C4-2B (cell line): ENCODE measurements around the gene BLZF1.
"Not testable (repeated sequence)": the region's sequence is repeated elsewhere in the genome, so short reads cannot be mapped to it uniquely, and the experiment has no call there.

ENCODE experiments used
- H3K27ac ChIP-seq: fragments of 450-650 bp; 2 replicates; pipeline ENCODE4 v1.5.1; 2017
- CTCF ChIP-seq: fragments of 450-650 bp; conservative IDR thresholded peaks from 2 replicates; pipeline ENCODE4 v1.5.1; 2017; ENCODE audit warnings: mild to moderate bottlenecking
- ZFX ChIP-seq: fragments of 450-650 bp; IDR thresholded peaks from 2 replicates; pipeline ENCODE4 v1.6.1; 2017

BLZF1 gene

GRCh38 chr1:169327875-169328274, 40.1 kb upstream of the BLZF1 start:
- TF ChIP-seq CTCF (no peak), ZFX (no peak)
- no peak overlapping the region for H3K27ac ChIP-seq

- TF ChIP-seq CTCF (no peak), ZFX (no peak)
- H3K27ac ChIP-seq, result no peak overlapping the region
Observed at GRCh38 chr1:169329383-169329782, 38.6 kb upstream of the BLZF1 start.

GRCh38 chr1:169330927-169331326, 37.1 kb upstream of the BLZF1 start:
- TF ChIP-seq CTCF, result no peak
- no peak for TF ChIP-seq ZFX
- H3K27ac ChIP-seq, result no peak overlapping the region

GRCh38 chr1:169334727-169335126, 33.3 kb upstream of the BLZF1 start:
- H3K27ac ChIP-seq, result not testable (repeated sequence)

GRCh38 chr1:169336947-169337715, 30.9 kb upstream of the BLZF1 start:
- not testable (repeated sequence) for H3K27ac ChIP-seq

GRCh38 chr1:169338617-169339016, 29.4 kb upstream of the BLZF1 start:
- H3K27ac ChIP-seq, result no peak overlapping the region
- TF ChIP-seq ZFX (no peak), CTCF (no peak)

- H3K27ac ChIP-seq, result no peak overlapping the region
- TF ChIP-seq CTCF (no peak), ZFX (no peak)
Observed at GRCh38 chr1:169339773-169340172, 28.2 kb upstream of the BLZF1 start.

GRCh38 chr1:169340882-169341281, 27.1 kb upstream of the BLZF1 start:
- TF ChIP-seq ZFX (no peak), CTCF (no peak)
- H3K27ac ChIP-seq, result no peak overlapping the region

GRCh38 chr1:169342096-169342495, 25.9 kb upstream of the BLZF1 start:
- not testable (repeated sequence) for H3K27ac ChIP-seq
